GM23338 (cell line): Measurements from ENCODE around the gene TBX1. TPM values are rescaled to one million over a fixed set of nuclear protein-coding genes. Genes with fewer than 3 reads are reported as not detected.

ENCODE experiments used
- ATAC-seq: fragments of 200-7000 bp; cut with Tn5 transposase; 3 replicates; pipeline ENCODE4 v1.9.1; 2020
- DNase-seq: peaks from one replicate; pipeline ENCODE4 v3.0.0-alpha.2; 2015; ENCODE audit warnings: low spot score
- H2AFZ ChIP-seq: fragments of 200-600 bp; sonication (generic); 2 replicates; pipeline ENCODE4 v1.8.0; 2016; ENCODE audit warnings: antibody characterized with exemption, mild to moderate bottlenecking, moderate library complexity
- H3F3A ChIP-seq: fragments of 200-600 bp; sonication (generic); replicated peaks from 2 replicates; pipeline ENCODE4 v1.8.0; 2017; ENCODE audit warnings: antibody characterized with exemption, mixed run types, low read depth
- H3K27ac ChIP-seq: fragments of 200-600 bp; sonication (generic); 2 replicates; pipeline ENCODE4 v1.6.1; 2016; ENCODE audit warnings: low read depth
- H3K27me3 ChIP-seq: fragments of 200-600 bp; sonication (generic); 2 replicates; pipeline ENCODE4 v1.8.0; 2016; ENCODE audit warnings: mild to moderate bottlenecking, mixed run types, moderate library complexity; ENCODE audit not compliant: insufficient read depth
- H3K36me3 ChIP-seq: fragments of 200-600 bp; sonication (generic); 2 replicates; pipeline ENCODE4 v1.8.0; 2016; ENCODE audit warnings: mild to moderate bottlenecking; ENCODE audit not compliant: insufficient read depth
- H3K4me1 ChIP-seq: fragments of 200-600 bp; sonication (generic); 2 replicates; pipeline ENCODE4 v1.8.0; 2016; ENCODE audit warnings: mild to moderate bottlenecking, moderate library complexity; ENCODE audit not compliant: insufficient read depth
- H3K4me2 ChIP-seq: fragments of 200-600 bp; sonication (generic); 2 replicates; pipeline ENCODE4 v1.7.1; 2017; ENCODE audit warnings: mixed run types
- H3K4me3 ChIP-seq: fragments of 200-600 bp; sonication (generic); 2 replicates; pipeline ENCODE4 v1.6.1; 2016; ENCODE audit warnings: mixed run types
- H3K79me2 ChIP-seq: fragments of 200-600 bp; sonication (generic); replicated peaks from 2 replicates; pipeline ENCODE4 v1.8.0; 2017; ENCODE audit warnings: mild to moderate bottlenecking; ENCODE audit not compliant: insufficient read depth
- H3K9me2 ChIP-seq: fragments of 200-600 bp; sonication (generic); 2 replicates; pipeline ENCODE4 v1.8.0; 2017; ENCODE audit not compliant: insufficient read depth
- H4K20me1 ChIP-seq: fragments of 200-600 bp; sonication (generic); replicated peaks from 2 replicates; pipeline ENCODE4 v1.8.0; 2017; ENCODE audit warnings: mild to moderate bottlenecking; ENCODE audit not compliant: insufficient read depth
- H3K27ac Mint-ChIP-seq: 2 replicates; pipeline ENCODE4 v1.8.0; 2020; ENCODE audit warnings: inconsistent platforms, mild to moderate bottlenecking, moderate library complexity, mixed read lengths
- H3K27me3 Mint-ChIP-seq: 3 replicates; pipeline ENCODE4 v1.8.0; 2022; ENCODE audit warnings: low read depth, mild to moderate bottlenecking, moderate library complexity, mixed read lengths, inconsistent platforms; ENCODE audit not compliant: insufficient read depth, poor library complexity
- H3K36me3 Mint-ChIP-seq: 3 replicates; pipeline ENCODE4 v1.8.0; 2021; ENCODE audit warnings: low read depth, mild to moderate bottlenecking, inconsistent platforms, moderate library complexity, mixed read lengths
- H3K4me1 Mint-ChIP-seq: 3 replicates; pipeline ENCODE4 v1.8.0; 2020; ENCODE audit warnings: mild to moderate bottlenecking, inconsistent platforms, mixed read lengths
- H3K4me3 Mint-ChIP-seq: 3 replicates; pipeline ENCODE4 v1.8.0; 2021; ENCODE audit warnings: moderate library complexity, mild to moderate bottlenecking, inconsistent platforms, mixed read lengths
- H3K9me3 Mint-ChIP-seq: 3 replicates; pipeline ENCODE4 v1.8.0; 2020; ENCODE audit warnings: moderate library complexity, mild to moderate bottlenecking, inconsistent platforms, mixed read lengths
- CREB1 ChIP-seq: fragments of 250-450 bp; sonication (Bioruptor Pico); IDR thresholded peaks from 2 replicates; pipeline ENCODE4 v1.5.0; 2020; ENCODE audit warnings: low read depth, mild to moderate bottlenecking, moderate library complexity
- EZH2phosphoT487 ChIP-seq: fragments of 200-600 bp; sonication (generic); IDR thresholded peaks from one replicate; pipeline ENCODE4 v1.8.1; 2018; ENCODE audit warnings: antibody characterized with exemption; ENCODE audit not compliant: unreplicated experiment
- STAT1 ChIP-seq: IDR thresholded peaks from one replicate; pipeline ENCODE4 v1.6.1; 2016; ENCODE audit warnings: antibody characterized with exemption; ENCODE audit not compliant: unreplicated experiment
- ZNF114 ChIP-seq: fragments of 250-450 bp; sonication (Bioruptor Pico); IDR thresholded peaks from 2 replicates; pipeline ENCODE4 v1.5.0; 2020; ENCODE audit warnings: mild to moderate bottlenecking, moderate library complexity
- ZNF331 ChIP-seq: fragments of 250-450 bp; sonication (Bioruptor Pico); IDR thresholded peaks from 2 replicates; pipeline ENCODE4 v1.5.0; 2020; ENCODE audit warnings: low read depth, mild to moderate bottlenecking, moderate library complexity
- polyA plus RNA-seq: library from polyadenylated mRNA; unstranded; fragments of >200 nt; fragmentation: Nextera tagmentation; extraction: Ambion mirVana; gene quantifications from 2 replicates; pipeline ENCODE4 v1.2.1, GENCODE V29; 2016
- total RNA-seq: library from RNA; depleted of rRNA; stranded (reverse); fragments of >200 nt; shearing (Covaris generic); gene quantifications from 2 replicates; pipeline ENCODE4 v1.2.3, GENCODE V29; 2014
- TF ChIP-seq, protein P1 (sequence below): fragments of 250-450 bp; sonication (Bioruptor Pico); IDR thresholded peaks from 2 replicates; pipeline ENCODE4 v1.5.0; 2020; ENCODE audit warnings: mild to moderate bottlenecking, moderate library complexity
- TF ChIP-seq, protein P2 (sequence below), 2 experiments: fragments of 200-600 bp in 1 of 2; sonication (generic) in 1 of 2; conservative IDR thresholded peaks; 2 replicates each; pipeline versions ENCODE4 v1.5.1 to v1.6.1; 2016 to 2017; ENCODE audit warnings: antibody characterized with exemption in 2 of 2, low read depth in 2 of 2, mild to moderate bottlenecking in 2 of 2, moderate library complexity in 1 of 2
- TF ChIP-seq, protein P3 (sequence below): IDR thresholded peaks from one replicate; pipeline ENCODE4 v1.6.1; 2018; ENCODE audit warnings: antibody characterized with exemption; ENCODE audit not compliant: unreplicated experiment
- TF ChIP-seq, protein P4 (sequence below): IDR thresholded peaks from 2 replicates; pipeline ENCODE4 v1.6.1; 2016; ENCODE audit warnings: antibody characterized with exemption

Gene TBX1
- total and polyA plus RNA-seq, 2 experiments from 2014 or later: 0.19 to 0.66 TPM

DNA sequence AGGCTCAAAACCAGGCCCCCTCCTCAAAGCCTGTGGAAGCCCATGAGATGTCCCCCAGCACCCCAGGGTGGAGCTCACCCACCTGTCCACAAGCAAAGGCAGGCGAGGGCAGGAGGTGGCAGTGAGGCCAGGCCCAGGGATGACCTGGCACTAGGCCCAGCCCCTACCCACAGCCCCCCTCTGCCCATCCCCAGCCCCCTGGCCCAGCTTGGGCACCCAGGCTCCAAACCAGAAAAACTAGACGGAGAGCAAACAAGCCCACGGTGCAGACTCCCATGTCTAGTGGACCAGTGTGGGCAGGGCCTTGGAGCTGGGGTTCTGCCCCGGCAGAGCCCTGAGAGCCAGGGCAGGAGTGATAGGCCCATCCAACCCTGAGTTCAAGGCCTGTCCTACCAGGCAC is 16.9 kb upstream of the TBX1 start:
- H3K4me1 Mint-ChIP-seq: peaks cover 9% of the 10 kb centered on the region
- Histone ChIP-seq H3F3A (no peaks in the 10 kb centered on the region), H3K79me2 (no peaks in the 10 kb centered on the region), H2AFZ (no peak overlapping the region), H3K4me2 (no peak overlapping the region), H3K4me3 (no peak overlapping the region), H3K27ac (no peak overlapping the region), H3K4me1 (no peaks in the 10 kb centered on the region), H3K27me3 (no peaks in the 10 kb centered on the region), H3K36me3 (no peaks in the 10 kb centered on the region), H3K9me2 (no peaks in the 10 kb centered on the region), H4K20me1 (no peaks in the 10 kb centered on the region)
- no peak for ATAC-seq
- DNase-seq: no peak
- peaks cover 11% of the 10 kb centered on the region for H3K27me3 Mint-ChIP-seq
- no peaks in the 10 kb centered on the region for H3K9me3 Mint-ChIP-seq
- H3K27ac Mint-ChIP-seq: no peak overlapping the region
- H3K36me3 Mint-ChIP-seq: no peaks in the 10 kb centered on the region
- TF ChIP-seq ZNF114 (no peak), CREB1 (CRISPR knock-in tag) (no peak)
- TF ChIP-seq, protein P1, sequence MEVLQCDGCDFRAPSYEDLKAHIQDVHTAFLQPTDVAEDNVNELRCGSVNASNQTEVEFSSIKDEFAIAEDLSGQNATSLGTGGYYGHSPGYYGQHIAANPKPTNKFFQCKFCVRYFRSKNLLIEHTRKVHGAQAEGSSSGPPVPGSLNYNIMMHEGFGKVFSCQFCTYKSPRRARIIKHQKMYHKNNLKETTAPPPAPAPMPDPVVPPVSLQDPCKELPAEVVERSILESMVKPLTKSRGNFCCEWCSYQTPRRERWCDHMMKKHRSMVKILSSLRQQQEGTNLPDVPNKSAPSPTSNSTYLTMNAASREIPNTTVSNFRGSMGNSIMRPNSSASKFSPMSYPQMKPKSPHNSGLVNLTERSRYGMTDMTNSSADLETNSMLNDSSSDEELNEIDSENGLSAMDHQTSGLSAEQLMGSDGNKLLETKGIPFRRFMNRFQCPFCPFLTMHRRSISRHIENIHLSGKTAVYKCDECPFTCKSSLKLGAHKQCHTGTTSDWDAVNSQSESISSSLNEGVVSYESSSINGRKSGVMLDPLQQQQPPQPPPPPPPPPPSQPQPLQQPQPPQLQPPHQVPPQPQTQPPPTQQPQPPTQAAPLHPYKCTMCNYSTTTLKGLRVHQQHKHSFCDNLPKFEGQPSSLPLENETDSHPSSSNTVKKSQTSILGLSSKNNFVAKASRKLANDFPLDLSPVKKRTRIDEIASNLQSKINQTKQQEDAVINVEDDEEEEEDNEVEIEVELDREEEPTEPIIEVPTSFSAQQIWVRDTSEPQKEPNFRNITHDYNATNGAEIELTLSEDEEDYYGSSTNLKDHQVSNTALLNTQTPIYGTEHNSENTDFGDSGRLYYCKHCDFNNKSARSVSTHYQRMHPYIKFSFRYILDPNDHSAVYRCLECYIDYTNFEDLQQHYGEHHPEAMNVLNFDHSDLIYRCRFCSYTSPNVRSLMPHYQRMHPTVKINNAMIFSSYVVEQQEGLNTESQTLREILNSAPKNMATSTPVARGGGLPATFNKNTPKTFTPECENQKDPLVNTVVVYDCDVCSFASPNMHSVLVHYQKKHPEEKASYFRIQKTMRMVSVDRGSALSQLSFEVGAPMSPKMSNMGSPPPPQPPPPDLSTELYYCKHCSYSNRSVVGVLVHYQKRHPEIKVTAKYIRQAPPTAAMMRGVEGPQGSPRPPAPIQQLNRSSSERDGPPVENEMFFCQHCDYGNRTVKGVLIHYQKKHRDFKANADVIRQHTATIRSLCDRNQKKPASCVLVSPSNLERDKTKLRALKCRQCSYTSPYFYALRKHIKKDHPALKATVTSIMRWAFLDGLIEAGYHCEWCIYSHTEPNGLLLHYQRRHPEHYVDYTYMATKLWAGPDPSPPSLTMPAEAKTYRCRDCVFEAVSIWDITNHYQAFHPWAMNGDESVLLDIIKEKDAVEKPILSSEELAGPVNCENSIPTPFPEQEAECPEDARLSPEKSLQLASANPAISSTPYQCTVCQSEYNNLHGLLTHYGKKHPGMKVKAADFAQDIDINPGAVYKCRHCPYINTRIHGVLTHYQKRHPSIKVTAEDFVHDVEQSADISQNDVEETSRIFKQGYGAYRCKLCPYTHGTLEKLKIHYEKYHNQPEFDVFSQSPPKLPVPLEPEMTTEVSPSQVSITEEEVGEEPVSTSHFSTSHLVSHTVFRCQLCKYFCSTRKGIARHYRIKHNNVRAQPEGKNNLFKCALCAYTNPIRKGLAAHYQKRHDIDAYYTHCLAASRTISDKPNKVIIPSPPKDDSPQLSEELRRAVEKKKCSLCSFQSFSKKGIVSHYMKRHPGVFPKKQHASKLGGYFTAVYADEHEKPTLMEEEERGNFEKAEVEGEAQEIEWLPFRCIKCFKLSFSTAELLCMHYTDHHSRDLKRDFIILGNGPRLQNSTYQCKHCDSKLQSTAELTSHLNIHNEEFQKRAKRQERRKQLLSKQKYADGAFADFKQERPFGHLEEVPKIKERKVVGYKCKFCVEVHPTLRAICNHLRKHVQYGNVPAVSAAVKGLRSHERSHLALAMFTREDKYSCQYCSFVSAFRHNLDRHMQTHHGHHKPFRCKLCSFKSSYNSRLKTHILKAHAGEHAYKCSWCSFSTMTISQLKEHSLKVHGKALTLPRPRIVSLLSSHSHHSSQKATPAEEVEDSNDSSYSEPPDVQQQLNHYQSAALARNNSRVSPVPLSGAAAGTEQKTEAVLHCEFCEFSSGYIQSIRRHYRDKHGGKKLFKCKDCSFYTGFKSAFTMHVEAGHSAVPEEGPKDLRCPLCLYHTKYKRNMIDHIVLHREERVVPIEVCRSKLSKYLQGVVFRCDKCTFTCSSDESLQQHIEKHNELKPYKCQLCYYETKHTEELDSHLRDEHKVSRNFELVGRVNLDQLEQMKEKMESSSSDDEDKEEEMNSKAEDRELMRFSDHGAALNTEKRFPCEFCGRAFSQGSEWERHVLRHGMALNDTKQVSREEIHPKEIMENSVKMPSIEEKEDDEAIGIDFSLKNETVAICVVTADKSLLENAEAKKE: no peak
- no peak overlapping the region for H3K4me3 Mint-ChIP-seq

DNA sequence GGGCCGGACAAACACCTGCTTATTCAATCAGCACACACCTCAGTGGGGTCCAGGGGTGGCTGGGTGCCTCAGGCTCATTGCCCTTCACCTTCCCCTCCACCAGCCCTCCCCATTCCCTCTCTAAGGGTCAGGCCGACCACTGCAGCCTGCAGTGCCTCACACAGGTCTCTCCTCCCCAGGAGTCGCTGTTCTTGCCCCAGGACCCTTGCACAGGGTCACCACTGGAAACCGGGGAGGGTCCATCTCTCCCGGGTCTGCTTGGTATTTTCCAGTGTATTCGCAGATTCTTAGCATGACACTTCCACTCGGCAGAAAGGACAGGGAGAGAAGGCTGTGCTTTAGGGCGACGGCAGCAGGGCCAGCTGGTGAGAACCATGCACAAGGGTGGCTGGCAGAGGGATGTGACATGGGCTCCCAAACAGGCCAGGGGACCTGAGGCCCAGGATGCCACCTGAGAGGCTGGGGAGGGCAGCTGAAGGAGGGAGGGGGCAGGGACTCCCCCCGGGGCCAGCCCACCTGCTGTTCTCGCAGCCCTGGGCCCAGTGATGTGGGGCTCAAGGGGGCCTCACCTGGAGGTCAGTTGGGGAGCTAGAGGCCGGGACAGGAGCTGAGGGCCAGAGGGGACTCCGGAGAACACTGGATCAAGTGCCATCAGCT is 16.1 kb upstream of the TBX1 start:
- no peak overlapping the region for H2AFZ ChIP-seq
- no peaks in the 10 kb centered on the region for H3F3A ChIP-seq
- no peaks in the 10 kb centered on the region for H3K79me2 ChIP-seq
- H3K27me3 Mint-ChIP-seq: peaks cover 13% of the 10 kb centered on the region
- H3K27me3 ChIP-seq: no peaks in the 10 kb centered on the region
- no peak overlapping the region for H3K27ac ChIP-seq
- no peak overlapping the region for H3K4me2 ChIP-seq
- no peak for DNase-seq
- no peaks in the 10 kb centered on the region for H4K20me1 ChIP-seq
- H3K9me2 ChIP-seq: no peaks in the 10 kb centered on the region
- H3K4me1 Mint-ChIP-seq: peaks cover 11% of the 10 kb centered on the region
- H3K36me3 Mint-ChIP-seq: no peaks in the 10 kb centered on the region
- H3K4me3 ChIP-seq: no peak overlapping the region
- no peaks in the 10 kb centered on the region for H3K4me1 ChIP-seq
- H3K9me3 Mint-ChIP-seq: no peaks in the 10 kb centered on the region
- no peak for ATAC-seq
- no peaks in the 10 kb centered on the region for H3K36me3 ChIP-seq
- no peak overlapping the region for H3K4me3 Mint-ChIP-seq
- H3K27ac Mint-ChIP-seq: no peak overlapping the region
- TF ChIP-seq, protein P2, sequence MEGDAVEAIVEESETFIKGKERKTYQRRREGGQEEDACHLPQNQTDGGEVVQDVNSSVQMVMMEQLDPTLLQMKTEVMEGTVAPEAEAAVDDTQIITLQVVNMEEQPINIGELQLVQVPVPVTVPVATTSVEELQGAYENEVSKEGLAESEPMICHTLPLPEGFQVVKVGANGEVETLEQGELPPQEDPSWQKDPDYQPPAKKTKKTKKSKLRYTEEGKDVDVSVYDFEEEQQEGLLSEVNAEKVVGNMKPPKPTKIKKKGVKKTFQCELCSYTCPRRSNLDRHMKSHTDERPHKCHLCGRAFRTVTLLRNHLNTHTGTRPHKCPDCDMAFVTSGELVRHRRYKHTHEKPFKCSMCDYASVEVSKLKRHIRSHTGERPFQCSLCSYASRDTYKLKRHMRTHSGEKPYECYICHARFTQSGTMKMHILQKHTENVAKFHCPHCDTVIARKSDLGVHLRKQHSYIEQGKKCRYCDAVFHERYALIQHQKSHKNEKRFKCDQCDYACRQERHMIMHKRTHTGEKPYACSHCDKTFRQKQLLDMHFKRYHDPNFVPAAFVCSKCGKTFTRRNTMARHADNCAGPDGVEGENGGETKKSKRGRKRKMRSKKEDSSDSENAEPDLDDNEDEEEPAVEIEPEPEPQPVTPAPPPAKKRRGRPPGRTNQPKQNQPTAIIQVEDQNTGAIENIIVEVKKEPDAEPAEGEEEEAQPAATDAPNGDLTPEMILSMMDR (conservative IDR thresholded peaks at IDR 0.05; ENCODE audit: low read depth in 2 of 2): no peak
- TF ChIP-seq EZH2phosphoT487 (no peak), ZNF331 (CRISPR knock-in tag) (no peak), STAT1 (no peak)
- TF ChIP-seq, protein P3, sequence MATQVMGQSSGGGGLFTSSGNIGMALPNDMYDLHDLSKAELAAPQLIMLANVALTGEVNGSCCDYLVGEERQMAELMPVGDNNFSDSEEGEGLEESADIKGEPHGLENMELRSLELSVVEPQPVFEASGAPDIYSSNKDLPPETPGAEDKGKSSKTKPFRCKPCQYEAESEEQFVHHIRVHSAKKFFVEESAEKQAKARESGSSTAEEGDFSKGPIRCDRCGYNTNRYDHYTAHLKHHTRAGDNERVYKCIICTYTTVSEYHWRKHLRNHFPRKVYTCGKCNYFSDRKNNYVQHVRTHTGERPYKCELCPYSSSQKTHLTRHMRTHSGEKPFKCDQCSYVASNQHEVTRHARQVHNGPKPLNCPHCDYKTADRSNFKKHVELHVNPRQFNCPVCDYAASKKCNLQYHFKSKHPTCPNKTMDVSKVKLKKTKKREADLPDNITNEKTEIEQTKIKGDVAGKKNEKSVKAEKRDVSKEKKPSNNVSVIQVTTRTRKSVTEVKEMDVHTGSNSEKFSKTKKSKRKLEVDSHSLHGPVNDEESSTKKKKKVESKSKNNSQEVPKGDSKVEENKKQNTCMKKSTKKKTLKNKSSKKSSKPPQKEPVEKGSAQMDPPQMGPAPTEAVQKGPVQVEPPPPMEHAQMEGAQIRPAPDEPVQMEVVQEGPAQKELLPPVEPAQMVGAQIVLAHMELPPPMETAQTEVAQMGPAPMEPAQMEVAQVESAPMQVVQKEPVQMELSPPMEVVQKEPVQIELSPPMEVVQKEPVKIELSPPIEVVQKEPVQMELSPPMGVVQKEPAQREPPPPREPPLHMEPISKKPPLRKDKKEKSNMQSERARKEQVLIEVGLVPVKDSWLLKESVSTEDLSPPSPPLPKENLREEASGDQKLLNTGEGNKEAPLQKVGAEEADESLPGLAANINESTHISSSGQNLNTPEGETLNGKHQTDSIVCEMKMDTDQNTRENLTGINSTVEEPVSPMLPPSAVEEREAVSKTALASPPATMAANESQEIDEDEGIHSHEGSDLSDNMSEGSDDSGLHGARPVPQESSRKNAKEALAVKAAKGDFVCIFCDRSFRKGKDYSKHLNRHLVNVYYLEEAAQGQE: no peak
- TF ChIP-seq, protein P4, sequence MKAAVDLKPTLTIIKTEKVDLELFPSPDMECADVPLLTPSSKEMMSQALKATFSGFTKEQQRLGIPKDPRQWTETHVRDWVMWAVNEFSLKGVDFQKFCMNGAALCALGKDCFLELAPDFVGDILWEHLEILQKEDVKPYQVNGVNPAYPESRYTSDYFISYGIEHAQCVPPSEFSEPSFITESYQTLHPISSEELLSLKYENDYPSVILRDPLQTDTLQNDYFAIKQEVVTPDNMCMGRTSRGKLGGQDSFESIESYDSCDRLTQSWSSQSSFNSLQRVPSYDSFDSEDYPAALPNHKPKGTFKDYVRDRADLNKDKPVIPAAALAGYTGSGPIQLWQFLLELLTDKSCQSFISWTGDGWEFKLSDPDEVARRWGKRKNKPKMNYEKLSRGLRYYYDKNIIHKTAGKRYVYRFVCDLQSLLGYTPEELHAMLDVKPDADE: no peak
